Kidney (tissue), 14 donors: Measurements from ENCODE around the gene IGSF23. TPM values are rescaled to one million over a fixed set of nuclear protein-coding genes. Genes with fewer than 3 reads are reported as not detected.

ENCODE experiments used
- DNase-seq, 5 donors: peaks; one replicate each; pipeline ENCODE4 v3.0.0-alpha.2; 2013 to 2020
- FAIRE-seq: peaks from 2 replicates; lab custom pipeline; 2012; peaks lifted over from hg19 to GRCh38; lab: Jason Lieb, UNC
- H3K27ac ChIP-seq, 2 donors: one replicate each; pipeline ENCODE4 v1.7.0; 2013; ENCODE audit warnings: low read depth in 2 of 2, low read length in 2 of 2, inconsistent platforms in 1 of 2
- H3K27me3 ChIP-seq: one replicate; pipeline ENCODE4 v1.7.1; 2013; ENCODE audit warnings: low read length, inconsistent platforms; ENCODE audit not compliant: control insufficient read depth, insufficient read depth
- H3K36me3 ChIP-seq, 3 donors: one replicate each; pipeline versions ENCODE4 v1.7.0 to v1.7.1; 2013; ENCODE audit warnings: low read length in 3 of 3, control low read depth in 1 of 3, inconsistent platforms in 1 of 3; ENCODE audit not compliant: insufficient read depth in 3 of 3, control insufficient read depth in 2 of 3
- H3K4me1 ChIP-seq, 3 donors: one replicate each; pipeline versions ENCODE4 v1.7.0 to v1.7.1; 2013; ENCODE audit warnings: low read length in 3 of 3, inconsistent platforms in 1 of 3, low read depth in 1 of 3; ENCODE audit not compliant: control insufficient read depth in 2 of 3, insufficient read depth in 2 of 3
- H3K4me3 ChIP-seq, 3 donors: one replicate each; pipeline versions ENCODE4 v1.7.0 to v1.8.1; 2013; ENCODE audit warnings: low read length in 3 of 3, control low read depth in 1 of 3, inconsistent platforms in 1 of 3
- H3K9ac ChIP-seq, 3 donors: one replicate each; pipeline versions ENCODE4 v1.7.0 to v1.7.1; 2013; ENCODE audit warnings: low read length in 3 of 3, control low read depth in 1 of 3, inconsistent platforms in 1 of 3
- H3K9me3 ChIP-seq, 3 donors: one replicate each; pipeline versions ENCODE4 v1.7.0 to v1.7.1; 2013; ENCODE audit warnings: low read length in 3 of 3, control low read depth in 1 of 3, inconsistent platforms in 1 of 3; ENCODE audit not compliant: control insufficient read depth in 2 of 3, insufficient read depth in 1 of 3
- CTCF ChIP-seq: IDR thresholded peaks from 3 replicates; pipeline ENCODE4 v1.5.1; 2012; ENCODE audit warnings: mild to moderate bottlenecking, moderate library complexity, borderline replicate concordance; ENCODE audit not compliant: insufficient read depth; ENCODE audit errors: extremely low read depth
- intact Hi-C: fragments of 100-400 bp; cut with DNase I; formaldehyde crosslinking; loops from one replicate; pipeline ENCODE4 v1.11.1; 2022
- polyA plus RNA-seq: library from polyadenylated mRNA; stranded (reverse); fragments of 350-450 nt; fragmentation: Illumina TruSeq; extraction: RNeasy Lipid Tissue Mini Kit (QIAGEN cat#74804); gene quantifications from one replicate; pipeline ENCODE4 v1.2.3, GENCODE V29; 2014; ENCODE audit warnings: low read depth, low replicate concordance; ENCODE audit not compliant: insufficient read depth
- total RNA-seq: library from RNA; stranded (reverse); fragmentation: NEBNext Ultra II Directional; extraction: Animal tissue kit (Norgen Biotek cat#: 25700); gene quantifications from one replicate; pipeline ENCODE4 v1.2.1, GENCODE V29; 2021
- donor health status: control.
- donor health status: control.
- donor health status: control.
- donor health status: control.
- donor health status: control.
- donor health status: DM: yes; HTN: yes; CAD: no.
- donor health status: Normal renal cell carcinoma (clear cell type).

The IGSF23 gene
- total and polyA plus RNA-seq, 2 donors from 2014 or later = not detected

DNA sequence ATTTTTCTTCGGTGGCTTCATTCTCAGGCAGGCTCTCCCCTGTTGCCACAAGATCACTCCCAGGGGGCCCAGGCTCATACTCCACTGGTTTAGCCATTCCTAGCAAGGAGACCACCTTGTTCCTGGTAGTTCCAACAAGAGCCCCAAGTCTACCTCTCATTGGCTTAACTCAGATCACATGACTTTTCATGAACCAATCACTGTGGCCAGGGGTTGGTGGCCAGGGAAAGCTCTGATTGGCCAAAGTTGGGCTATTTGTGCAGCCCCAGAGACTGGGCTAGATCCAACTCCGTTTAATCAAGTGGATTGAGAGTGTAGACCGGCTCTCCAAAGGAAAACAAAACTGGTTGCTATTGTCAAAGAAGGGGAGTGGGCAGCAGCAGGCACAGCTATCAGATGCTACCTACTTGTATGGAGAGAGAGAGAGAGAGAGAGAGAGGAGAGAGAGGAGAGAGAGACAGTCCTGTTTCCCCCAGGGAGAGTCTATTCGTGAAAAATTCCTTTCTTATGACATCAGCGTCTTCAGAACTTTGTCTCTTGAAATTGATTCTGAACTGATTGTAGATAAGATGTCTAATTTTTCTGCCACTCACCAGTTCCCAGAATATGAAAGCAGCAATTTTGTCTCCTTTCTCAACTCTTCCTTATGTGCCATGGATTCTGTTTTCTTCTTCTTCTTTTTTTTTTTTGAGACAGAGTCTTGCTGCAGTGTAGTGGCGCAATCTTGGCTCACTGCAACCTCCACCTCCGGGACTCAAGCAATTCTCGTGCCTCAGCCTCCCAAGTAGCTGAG is 63.9 kb downstream of the IGSF23 start:
- no peaks in the 10 kb centered on the region for H3K27me3 ChIP-seq
- H3K4me1 ChIP-seq = peaks cover 0 to 6% (median 2%) of the 10 kb centered on the region in 3 donors
- FAIRE-seq (no peak), DNase-seq (peak in 1 of 5 donors; percentile 39)
- H3K36me3 ChIP-seq = no peaks in the 10 kb centered on the region
- H3K9me3 ChIP-seq = no peaks in the 10 kb centered on the region
- intact Hi-C loops = no loop called here
- H3K9ac ChIP-seq = no peak overlapping the region
- peak overlapping the region in 1 of 2 donors; percentile 28 for H3K27ac ChIP-seq
- H3K4me3 ChIP-seq = no peak overlapping the region
- no peak for TF ChIP-seq CTCF

DNA sequence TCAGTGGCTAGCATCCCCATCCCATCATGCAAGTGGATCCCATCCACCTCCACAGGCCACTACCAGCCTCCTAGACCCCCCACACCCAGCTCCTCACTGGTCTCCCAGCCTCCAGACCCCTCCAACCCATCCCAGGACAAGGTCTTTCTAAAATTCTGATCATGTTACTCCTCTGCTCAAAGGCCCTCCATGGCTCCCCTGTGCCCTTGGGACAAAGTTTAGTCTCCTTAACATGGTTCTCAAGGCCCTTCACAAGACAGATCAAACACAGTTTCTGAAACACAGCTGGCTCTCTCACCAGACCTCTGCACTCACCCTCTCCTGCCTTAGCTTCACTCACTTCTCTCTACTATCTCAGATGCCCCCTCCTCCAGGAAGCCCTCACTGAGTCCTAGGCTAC is 67.2 kb downstream of the IGSF23 start:
- Histone ChIP-seq H3K4me1 (peaks cover 0 to 3% (median 0%) of the 10 kb centered on the region in 3 donors), H3K27ac (no peak overlapping the region), H3K4me3 (no peak overlapping the region), H3K9me3 (no peaks in the 10 kb centered on the region), H3K36me3 (no peaks in the 10 kb centered on the region), H3K9ac (no peak overlapping the region), H3K27me3 (no peaks in the 10 kb centered on the region)
- TF ChIP-seq CTCF = no peak
- intact Hi-C loops = no loop called here
- FAIRE-seq (no peak), DNase-seq (no peak)

GRCh38 chr19:44681992-44682790 is 68.8 kb downstream of the IGSF23 start:
- DNase-seq (no peak), FAIRE-seq (no peak)
- no peaks in the 10 kb centered on the region for H3K36me3 ChIP-seq
- H3K9me3 ChIP-seq = no peaks in the 10 kb centered on the region
- no peak overlapping the region for H3K27ac ChIP-seq
- H3K4me1 ChIP-seq = peaks cover 0 to 3% (median 0%) of the 10 kb centered on the region in 3 donors
- H3K27me3 ChIP-seq = no peaks in the 10 kb centered on the region
- intact Hi-C loops = no loop called here
- no peak overlapping the region for H3K9ac ChIP-seq
- no peak for TF ChIP-seq CTCF
- no peak overlapping the region for H3K4me3 ChIP-seq
